ENCODE results near the gene KCNN4.

KCNN4 gene

DNA sequence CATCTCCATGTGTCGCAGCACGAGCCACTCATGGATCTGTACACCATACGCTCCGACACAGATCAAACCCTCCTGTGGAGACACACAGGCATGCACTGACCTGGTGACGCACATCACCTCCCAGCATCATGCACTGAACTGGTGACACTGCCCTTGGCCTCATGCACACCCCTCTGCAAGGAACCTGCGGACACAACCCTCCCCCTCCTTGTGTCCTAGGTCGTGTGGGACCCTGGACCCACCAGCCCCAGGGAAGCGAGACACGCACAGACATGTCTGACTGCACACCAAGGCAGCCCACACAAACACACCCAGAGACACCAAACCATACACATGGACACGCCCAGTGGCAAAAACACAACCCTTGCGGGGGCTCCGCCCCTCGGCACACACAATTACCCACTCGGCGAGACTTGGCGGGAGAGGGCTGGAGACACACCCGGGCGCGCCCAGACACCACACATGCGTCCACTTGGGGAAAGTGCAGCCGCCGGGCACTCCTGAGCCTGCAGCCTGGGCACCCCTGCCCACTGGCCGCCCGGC, 2.0 kb upstream of the KCNN4 start (continued):
- TF ChIP-seq TCF7L2 (IDR thresholded peaks at IDR 0.05; ENCODE audit: borderline replicate concordance, low read depth, low read length) (no peak), KLF7 (tag by site-specific recombination; IDR thresholded peaks at IDR 0.05; ENCODE audit: borderline replicate concordance) (0 out of 2 replicates have a peak, but pooled peaks have one; percentile 16), FEZF1 (tag by site-specific recombination; IDR thresholded peaks at IDR 0.05) (no peak), ZNF600 (tag by site-specific recombination; IDR thresholded peaks at IDR 0.05) (peak; percentile 86), ZNF2 (tag by site-specific recombination; IDR thresholded peaks at IDR 0.05) (no peak), KLF9 (tag by site-specific recombination; IDR thresholded peaks at IDR 0.05; ENCODE audit: low read depth) (peak; percentile 49; the same call in 1 of the 2 replicates), ZNF19 (tag by site-specific recombination; IDR thresholded peaks at IDR 0.05; ENCODE audit: low read depth) (no peak), KLF8 (tag by site-specific recombination; IDR thresholded peaks at IDR 0.05) (peak; percentile 32; the same call in 1 of the 2 replicates)
- TF ChIP-seq, protein P1, sequence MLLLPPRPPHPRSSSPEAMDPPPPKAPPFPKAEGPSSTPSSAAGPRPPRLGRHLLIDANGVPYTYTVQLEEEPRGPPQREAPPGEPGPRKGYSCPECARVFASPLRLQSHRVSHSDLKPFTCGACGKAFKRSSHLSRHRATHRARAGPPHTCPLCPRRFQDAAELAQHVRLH (tag by site-specific recombination; IDR thresholded peaks at IDR 0.05): no peak
- TF ChIP-seq, protein P2, sequence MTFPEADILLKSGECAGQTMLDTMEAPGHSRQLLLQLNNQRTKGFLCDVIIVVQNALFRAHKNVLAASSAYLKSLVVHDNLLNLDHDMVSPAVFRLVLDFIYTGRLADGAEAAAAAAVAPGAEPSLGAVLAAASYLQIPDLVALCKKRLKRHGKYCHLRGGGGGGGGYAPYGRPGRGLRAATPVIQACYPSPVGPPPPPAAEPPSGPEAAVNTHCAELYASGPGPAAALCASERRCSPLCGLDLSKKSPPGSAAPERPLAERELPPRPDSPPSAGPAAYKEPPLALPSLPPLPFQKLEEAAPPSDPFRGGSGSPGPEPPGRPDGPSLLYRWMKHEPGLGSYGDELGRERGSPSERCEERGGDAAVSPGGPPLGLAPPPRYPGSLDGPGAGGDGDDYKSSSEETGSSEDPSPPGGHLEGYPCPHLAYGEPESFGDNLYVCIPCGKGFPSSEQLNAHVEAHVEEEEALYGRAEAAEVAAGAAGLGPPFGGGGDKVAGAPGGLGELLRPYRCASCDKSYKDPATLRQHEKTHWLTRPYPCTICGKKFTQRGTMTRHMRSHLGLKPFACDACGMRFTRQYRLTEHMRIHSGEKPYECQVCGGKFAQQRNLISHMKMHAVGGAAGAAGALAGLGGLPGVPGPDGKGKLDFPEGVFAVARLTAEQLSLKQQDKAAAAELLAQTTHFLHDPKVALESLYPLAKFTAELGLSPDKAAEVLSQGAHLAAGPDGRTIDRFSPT (tag by site-specific recombination; IDR thresholded peaks at IDR 0.05): 0 out of 2 replicates have a peak, but pooled peaks have one; percentile 25
- TF ChIP-seq, protein P3, sequence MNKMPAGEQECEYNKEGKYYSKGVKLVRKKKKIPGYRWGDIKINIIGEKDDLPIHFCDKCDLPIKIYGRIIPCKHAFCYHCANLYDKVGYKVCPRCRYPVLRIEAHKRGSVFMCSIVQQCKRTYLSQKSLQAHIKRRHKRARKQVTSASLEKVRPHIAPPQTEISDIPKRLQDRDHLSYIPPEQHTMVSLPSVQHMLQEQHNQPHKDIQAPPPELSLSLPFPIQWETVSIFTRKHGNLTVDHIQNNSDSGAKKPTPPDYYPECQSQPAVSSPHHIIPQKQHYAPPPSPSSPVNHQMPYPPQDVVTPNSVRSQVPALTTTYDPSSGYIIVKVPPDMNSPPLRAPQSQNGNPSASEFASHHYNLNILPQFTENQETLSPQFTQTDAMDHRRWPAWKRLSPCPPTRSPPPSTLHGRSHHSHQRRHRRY (tag by site-specific recombination; IDR thresholded peaks at IDR 0.05): 0 out of 2 replicates have a peak, but pooled peaks have one; percentile 51

DNA sequence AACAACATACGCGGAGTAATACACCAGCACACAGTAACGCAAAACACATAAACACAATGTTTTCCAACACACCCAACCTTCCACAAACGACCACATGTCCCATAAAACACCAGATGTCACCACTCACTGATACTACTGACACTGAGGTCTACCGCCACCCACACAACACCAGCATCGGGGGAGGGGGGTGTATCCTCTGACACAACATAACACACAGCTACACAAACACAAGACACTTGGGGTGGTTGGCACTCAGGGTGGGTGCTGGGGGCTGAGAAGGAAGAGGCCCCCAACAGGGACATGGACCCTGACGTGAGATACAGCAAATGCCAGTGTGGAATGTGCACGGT, 1.5 kb upstream of the KCNN4 start:
- no peak overlapping the region for H3K27ac ChIP-seq (ENCODE audit: extremely low read depth, low read depth, low read length)
- ChIA-PET POLR2A (no interaction called here), CTCF (interaction anchor here (9.2 kb wide), 1 partner anchor 16 kb away, joined by 173 read pairs; no protein-coding TSS in a partner anchor)

More for the DNA sequence above, 1.5 kb upstream of the KCNN4 start:
- H3K4me1 ChIP-seq (ENCODE audit: control insufficient read depth, insufficient read depth, low read length): peaks cover 5% of the 10 kb centered on the region
- H3K36me3 ChIP-seq (ENCODE audit: control insufficient read depth in 2 of 2, insufficient read depth in 1 of 2, low read length in 2 of 2): no peaks in the 10 kb centered on the region
- H3K9me3 ChIP-seq (ENCODE audit: control insufficient read depth, insufficient read depth, low read depth, low read length): no peaks in the 10 kb centered on the region
- no peak overlapping the region for H3K4me3 ChIP-seq (ENCODE audit: low read depth, low read length)
- TF ChIP-seq ZNF621 (tag by site-specific recombination; IDR thresholded peaks at IDR 0.05) (0 out of 2 replicates have a peak, but pooled peaks have one; percentile 22), ZNF311 (tag by site-specific recombination; IDR thresholded peaks at IDR 0.05; ENCODE audit: borderline replicate concordance) (peak; percentile 72; the same call in 1 of the 2 replicates), EGR2 (tag by site-specific recombination; IDR thresholded peaks at IDR 0.05; ENCODE audit: low read depth) (peak; percentile 64; the same call in 1 of the 2 replicates), ZNF76 (tag by site-specific recombination; IDR thresholded peaks at IDR 0.05; ENCODE audit: borderline replicate concordance, low read depth) (no peak), KLF1 (tag by site-specific recombination; IDR thresholded peaks at IDR 0.05) (peak; percentile 29; the same call in 1 of the 2 replicates), ZNF157 (tag by site-specific recombination; IDR thresholded peaks at IDR 0.05) (peak; percentile 2; the same call in 1 of the 2 replicates), GLIS2 (tag by site-specific recombination; IDR thresholded peaks at IDR 0.05) (0 out of 2 replicates have a peak, but pooled peaks have one; percentile 14), ZNF658 (tag by site-specific recombination; IDR thresholded peaks at IDR 0.05) (0 out of 2 replicates have a peak, but pooled peaks have one; percentile 27), MEIS1 (CRISPR knock-in tag; IDR thresholded peaks at IDR 0.05; ENCODE audit: borderline replicate concordance) (no peak), ZFHX2 (tag by site-specific recombination; conservative IDR thresholded peaks at IDR 0.05) (peak; percentile 89), ZNF292 (tag by site-specific recombination; IDR thresholded peaks at IDR 0.05; ENCODE audit: borderline replicate concordance, low read depth) (no peak), ZNF548 (tag by site-specific recombination; IDR thresholded peaks at IDR 0.05) (no peak)
- TF ChIP-seq, protein P4, sequence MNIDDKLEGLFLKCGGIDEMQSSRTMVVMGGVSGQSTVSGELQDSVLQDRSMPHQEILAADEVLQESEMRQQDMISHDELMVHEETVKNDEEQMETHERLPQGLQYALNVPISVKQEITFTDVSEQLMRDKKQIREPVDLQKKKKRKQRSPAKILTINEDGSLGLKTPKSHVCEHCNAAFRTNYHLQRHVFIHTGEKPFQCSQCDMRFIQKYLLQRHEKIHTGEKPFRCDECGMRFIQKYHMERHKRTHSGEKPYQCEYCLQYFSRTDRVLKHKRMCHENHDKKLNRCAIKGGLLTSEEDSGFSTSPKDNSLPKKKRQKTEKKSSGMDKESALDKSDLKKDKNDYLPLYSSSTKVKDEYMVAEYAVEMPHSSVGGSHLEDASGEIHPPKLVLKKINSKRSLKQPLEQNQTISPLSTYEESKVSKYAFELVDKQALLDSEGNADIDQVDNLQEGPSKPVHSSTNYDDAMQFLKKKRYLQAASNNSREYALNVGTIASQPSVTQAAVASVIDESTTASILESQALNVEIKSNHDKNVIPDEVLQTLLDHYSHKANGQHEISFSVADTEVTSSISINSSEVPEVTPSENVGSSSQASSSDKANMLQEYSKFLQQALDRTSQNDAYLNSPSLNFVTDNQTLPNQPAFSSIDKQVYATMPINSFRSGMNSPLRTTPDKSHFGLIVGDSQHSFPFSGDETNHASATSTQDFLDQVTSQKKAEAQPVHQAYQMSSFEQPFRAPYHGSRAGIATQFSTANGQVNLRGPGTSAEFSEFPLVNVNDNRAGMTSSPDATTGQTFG (tag by site-specific recombination; IDR thresholded peaks at IDR 0.05; ENCODE audit: borderline replicate concordance): peak; percentile 68; the same call in 1 of the 2 replicates
